Stimulated activated CD8-positive, alpha-beta memory T cell treated with anti-CD3 and anti-CD28 coated beads, Interleukin-15, amount 100 ng/mL, for 48 hours (primary cell): ENCODE data around the gene ZNF605.
"Not testable (repeated sequence)": the region's sequence is repeated elsewhere in the genome, so short reads cannot be mapped to it uniquely, and the experiment has no call there.

Experiments used
- DNase-seq, 2 donors: peaks; one replicate each; pipeline ENCODE4 v3.0.0-alpha.2; 2020; ENCODE audit warnings: low read depth in 2 of 2

Gene ZNF605

GRCh38 chr12:132908145-132909029 is 47.7 kb downstream of the ZNF605 start:
- peak; percentile 96 for DNase-seq

GRCh38 chr12:132907789-132908144 is 48.3 kb downstream of the ZNF605 start:
- not testable (repeated sequence) for DNase-seq

DNA sequence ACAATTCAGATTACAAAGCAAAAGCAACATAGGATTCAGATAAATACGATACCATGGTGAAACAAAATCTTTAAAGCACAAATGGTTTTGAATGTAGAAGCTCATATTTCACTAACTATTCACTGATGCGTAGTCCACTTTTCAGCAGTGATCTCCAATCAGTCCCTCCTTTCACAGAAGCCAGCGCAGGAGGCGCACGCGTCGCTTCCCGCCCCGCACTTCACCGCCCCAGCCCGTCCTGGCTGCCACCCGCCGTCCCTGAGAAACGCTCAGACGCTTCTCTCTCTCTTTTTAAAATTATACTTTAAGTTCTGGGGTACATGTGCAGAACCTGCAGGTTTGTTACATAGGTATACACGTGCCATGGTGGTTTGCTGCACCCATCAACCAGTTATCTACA is 48.9 kb downstream of the ZNF605 start:
- no peak for DNase-seq

DNA sequence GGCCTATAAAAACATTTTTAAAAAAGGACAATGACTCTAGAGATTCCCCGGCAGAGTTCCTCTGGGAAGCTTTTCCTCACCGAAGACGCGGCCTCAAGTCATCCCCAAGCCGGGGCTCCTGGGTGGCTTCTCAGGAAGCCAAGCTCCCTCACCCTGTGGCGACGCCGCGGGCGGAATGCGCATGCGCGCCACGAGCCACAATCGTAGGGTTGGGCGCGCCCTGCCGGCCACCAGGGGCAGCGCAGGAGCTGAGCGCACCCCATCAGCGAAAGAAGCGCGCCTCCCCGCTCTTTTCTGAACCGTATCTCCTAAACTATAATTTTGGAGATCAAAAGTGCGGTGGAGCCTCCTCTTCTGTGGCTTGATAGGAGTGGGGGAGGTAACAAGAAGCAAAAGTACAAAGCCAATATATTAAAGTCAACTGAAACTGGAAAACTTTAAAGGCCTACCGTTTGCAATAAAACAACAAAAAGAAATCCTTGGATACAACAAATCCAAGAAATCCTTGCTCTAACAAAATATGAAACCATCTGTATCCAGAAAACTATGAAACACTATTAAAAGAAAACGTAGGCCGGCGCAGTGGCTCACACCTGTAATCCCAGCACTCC is 51.3 kb downstream of the ZNF605 start:
- peak; percentile 83 to 86 for DNase-seq

GRCh38 chr12:132899033-132899432 is 57.1 kb downstream of the ZNF605 start:
- no peak for DNase-seq

DNA sequence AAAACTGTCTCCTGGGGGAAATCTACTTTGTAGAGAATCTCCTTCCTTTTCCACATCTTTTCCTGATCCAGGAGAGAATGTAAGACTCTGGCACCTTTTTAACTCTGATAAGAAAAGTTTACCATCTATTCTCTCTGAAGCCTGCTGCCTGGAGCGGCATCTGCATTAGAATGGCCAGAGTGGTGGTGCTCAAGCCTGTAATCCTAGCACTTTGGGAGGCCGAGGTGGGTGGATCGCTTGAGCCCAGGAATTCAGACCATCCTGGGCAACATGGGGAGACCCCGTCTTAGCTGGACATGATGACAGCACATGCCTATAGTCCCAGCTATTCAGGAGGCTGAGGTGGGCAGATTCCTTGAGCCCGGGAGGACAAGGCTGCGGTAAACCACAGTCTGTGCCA is 67.3 kb downstream of the ZNF605 start:
- no peak for DNase-seq

DNA sequence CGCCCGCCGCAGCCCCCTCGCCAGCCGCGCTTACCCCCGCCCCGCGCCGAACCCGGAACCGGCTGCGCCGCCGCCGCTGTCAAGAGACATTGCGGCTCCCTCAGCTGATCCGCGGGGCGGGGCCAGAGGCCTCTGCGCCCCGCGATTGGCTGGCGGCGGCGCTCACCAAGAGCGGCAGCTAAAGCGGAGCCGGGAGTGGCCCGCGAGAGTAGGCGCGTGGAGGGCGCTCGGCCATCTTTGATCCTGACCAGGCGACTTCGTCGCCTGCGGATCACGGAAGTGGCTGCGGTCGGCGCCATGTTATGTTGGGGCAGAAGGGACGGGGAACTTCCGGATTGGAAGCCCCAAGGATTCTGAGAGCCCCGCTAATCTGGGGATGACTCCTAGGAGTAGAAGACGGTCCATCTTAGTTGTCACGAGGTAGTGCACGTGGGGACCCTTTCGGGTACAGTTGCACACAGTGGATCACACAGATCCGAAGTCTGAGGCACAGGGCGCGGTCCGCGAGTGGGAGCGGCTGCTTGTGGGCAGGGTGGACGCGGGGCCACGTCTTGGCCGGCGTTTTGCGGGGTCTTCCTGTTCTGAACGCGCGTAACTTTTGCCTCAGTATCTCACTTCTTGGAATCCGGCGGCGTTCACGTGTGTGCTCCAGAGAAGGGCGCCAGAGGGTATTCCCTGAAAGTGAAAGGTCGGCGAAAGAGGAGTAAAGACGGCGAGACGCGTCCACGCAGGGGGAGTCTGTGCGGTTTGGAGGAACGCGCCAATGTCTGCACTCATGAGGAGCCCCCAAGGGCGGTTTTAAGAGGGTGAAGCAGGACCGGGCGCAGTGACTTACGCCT is 68.4 kb downstream of the ZNF605 start, which contains the start of gene CHFR:
TSS of gene CHFR (minus strand) at position 93 of the 839 bp plus-strand sequence. CDS start 277 bp downstream, outside the sequence.
- DNase-seq: peak; percentile 92 to 96

- DNase-seq: no peak
Measured at GRCh38 chr12:132886529-132887477, 69.3 kb downstream of the ZNF605 start.

GRCh38 chr12:132881818-132882217 is 74.3 kb downstream of the ZNF605 start:
- DNase-seq: no peak

- DNase-seq: not testable (repeated sequence)
Measured at GRCh38 chr12:132874620-132875019, 81.5 kb downstream of the ZNF605 start.

DNA sequence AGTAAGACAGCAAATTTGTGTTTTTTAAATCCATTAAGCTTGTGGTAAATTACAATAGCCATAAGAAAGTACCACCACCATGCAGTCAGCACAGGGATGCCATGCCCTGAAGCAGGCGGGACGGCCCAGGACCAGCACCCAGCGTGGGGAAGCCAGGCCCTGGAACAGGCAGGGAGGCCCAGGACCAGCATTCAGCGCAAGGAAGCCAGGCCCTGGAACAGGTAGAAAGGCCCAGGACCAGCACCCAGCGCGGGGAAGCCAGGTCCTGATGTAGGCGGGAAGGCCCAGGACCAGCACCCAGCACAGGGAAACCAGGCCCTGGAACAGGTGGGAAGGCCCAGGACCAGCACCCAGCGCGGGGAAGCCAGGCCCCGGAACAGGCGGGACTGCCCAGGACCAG is 81.9 kb downstream of the ZNF605 start:
- no peak for DNase-seq

- peak; percentile 4 to 13 for DNase-seq
Measured at GRCh38 chr12:132873724-132874123, 82.4 kb downstream of the ZNF605 start.

DNA sequence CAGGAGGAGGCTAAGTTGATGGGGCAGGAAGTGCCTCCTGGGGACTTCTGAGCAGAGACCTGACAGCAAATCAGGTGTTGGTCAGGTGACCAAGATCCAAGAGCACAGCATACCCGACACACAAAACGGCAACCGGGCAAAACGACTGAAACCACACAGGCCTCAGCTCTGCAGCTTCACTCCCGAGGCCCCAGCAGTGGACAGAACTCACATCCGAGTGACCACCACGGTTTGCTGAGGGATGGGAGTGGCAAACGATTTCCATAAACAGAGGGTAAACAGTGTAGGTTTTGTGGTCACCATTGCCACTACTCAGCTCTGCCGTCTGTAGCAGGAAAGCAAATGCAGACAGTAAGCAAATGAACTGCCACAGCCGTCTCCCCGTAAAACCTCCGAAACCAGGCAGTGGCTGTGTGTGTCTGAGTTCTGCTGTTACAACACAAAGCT is 83.1 kb downstream of the ZNF605 start:
- peak in 1 of 2 donors; percentile 15 for DNase-seq

DNA sequence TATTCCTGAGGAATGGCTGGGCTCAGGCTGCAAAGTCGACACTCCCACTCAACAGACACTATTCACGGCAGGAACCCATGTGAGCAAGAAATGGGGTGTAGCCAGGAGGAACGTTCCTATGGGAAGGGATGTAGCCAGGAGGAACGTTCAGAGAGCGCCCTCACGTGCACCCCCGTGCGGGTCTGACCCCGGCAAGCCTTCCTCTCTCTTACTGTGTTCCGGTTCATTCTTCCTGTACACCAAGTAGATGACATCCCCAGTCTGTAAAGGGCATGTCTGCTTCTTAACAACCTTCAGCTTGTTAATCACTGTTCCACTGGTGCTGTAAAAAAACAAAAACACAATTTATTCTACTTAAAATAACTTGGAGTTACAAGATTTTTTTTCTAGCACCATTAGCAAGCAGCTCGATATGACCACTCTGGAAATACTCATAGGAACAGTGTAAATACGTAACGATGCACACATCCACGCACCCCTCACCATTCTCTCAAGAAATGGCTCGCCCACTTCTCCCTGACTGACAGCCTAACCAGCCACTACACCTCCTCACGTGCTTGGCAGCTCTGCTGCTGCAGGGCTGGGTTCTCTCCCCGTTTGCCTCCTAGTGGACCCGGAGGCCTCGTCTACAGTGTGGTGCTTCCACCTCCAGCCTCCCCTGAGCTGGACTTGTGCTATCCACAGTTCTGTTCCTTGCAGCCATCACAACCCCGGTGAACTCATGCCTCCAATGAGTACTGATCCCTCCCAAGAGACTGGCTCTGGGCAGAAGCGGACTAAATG is 83.8 kb downstream of the ZNF605 start:
- no peak for DNase-seq

DNA sequence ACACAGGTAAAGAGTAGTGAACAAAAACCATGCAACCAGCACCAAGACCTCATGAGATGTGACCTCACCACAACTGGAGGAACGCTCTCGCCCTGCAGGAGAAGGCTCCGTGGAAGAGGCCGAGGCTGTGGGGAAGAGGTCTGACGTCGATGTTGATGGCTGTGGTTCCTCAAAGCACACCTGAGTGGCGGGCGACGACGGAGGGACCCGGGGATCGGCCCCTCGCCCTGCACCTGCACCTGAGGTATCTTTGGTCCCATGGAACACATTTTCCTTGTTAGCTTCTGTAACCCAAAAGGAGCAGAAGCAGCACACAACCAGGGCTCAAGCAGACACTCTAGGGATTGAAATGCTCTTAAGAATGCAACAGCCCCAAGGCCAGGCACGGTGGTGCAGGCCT is 86.6 kb downstream of the ZNF605 start:
- no peak for DNase-seq
